K562 (cell line): ENCODE results near the gene ALOX5. TPM values are rescaled to one million over a fixed set of nuclear protein-coding genes. Genes with fewer than 3 reads are reported as not detected.

Experiments
- ATAC-seq: fragments of 200-7000 bp; cut with Tn5 transposase; 3 replicates; pipeline ENCODE4 v1.9.1; 2020; ENCODE audit warnings: moderate library complexity
- BruUV-seq: library from RNA; stranded (reverse); fragments of 400-500 nt; replicated peaks from 2 replicates; lab custom pipeline; 2021; lab: Mats Ljungman, UMichigan
- CTCF ChIA-PET: fragments of 300-600 bp; formaldehyde crosslinking; extraction: SDS; loops from one replicate; lab custom pipeline; 2021; ENCODE audit warnings: low intra/inter-chr PET ratio; lab: Yijun Ruan, JAX
- POLR2A ChIA-PET: fragments of 300-600, 350-650 bp; sonication (Branson Sonifier 250); formaldehyde crosslinking; extraction: SDS; loops from one replicate; lab custom pipeline; 2021; ENCODE audit warnings: antibody characterized with exemption, inconsistent platforms; lab: Yijun Ruan, JAX
- DNase-seq, 4 experiments: peaks; one replicate each; pipeline versions ENCODE4 v3.0.0 to v3.0.0-alpha.2; 2011 to 2018; ENCODE audit warnings: low spot score in 3 of 4, mixed read lengths in 3 of 4; ENCODE audit errors: extremely low read depth in 1 of 4
- FAIRE-seq: peaks from 2 replicates; lab custom pipeline; 2011; peaks lifted over from hg19 to GRCh38; lab: Jason Lieb, UNC
- H2AFZ ChIP-seq: 2 replicates; pipeline ENCODE4 v1.6.0; 2011; ENCODE audit warnings: low read depth, low read length, control low read depth, inconsistent platforms
- H3K27ac ChIP-seq: fragments of 200-600 bp; 3 replicates; pipeline ENCODE4 v1.8.0; 2011; ENCODE audit warnings: low read depth, mild to moderate bottlenecking, control low read depth, inconsistent platforms, low read length, moderate library complexity, mixed read lengths; ENCODE audit errors: extremely low read depth
- H3K27me3 ChIP-seq, 2 experiments: fragments of 300-600 bp in 1 of 2; 2 replicates in 1 of 2; 3 replicates in 1 of 2; pipeline versions ENCODE4 v1.6.0 to v1.8.0; 2011; ENCODE audit warnings: inconsistent platforms in 2 of 2, low read length in 2 of 2, mild to moderate bottlenecking in 1 of 2, mixed read lengths in 1 of 2, moderate library complexity in 1 of 2; ENCODE audit not compliant: control insufficient read depth in 2 of 2, insufficient read depth in 2 of 2
- H3K36me3 ChIP-seq: fragments of 300-600 bp; 3 replicates; pipeline ENCODE4 v1.8.0; 2011; ENCODE audit warnings: mild to moderate bottlenecking, low read length, inconsistent platforms; ENCODE audit not compliant: control insufficient read depth, insufficient read depth
- H3K4me1 ChIP-seq, 2 experiments: fragments of 200-600 bp in 1 of 2; replicated peaks in 1 of 2; 2 replicates in 1 of 2; 3 replicates in 1 of 2; pipeline versions ENCODE4 v1.5.1 to v1.8.0; 2011; ENCODE audit warnings: inconsistent platforms in 2 of 2, low read length in 2 of 2, mild to moderate bottlenecking in 1 of 2, mixed read lengths in 1 of 2, moderate library complexity in 1 of 2; ENCODE audit not compliant: control insufficient read depth in 2 of 2, insufficient read depth in 2 of 2
- H3K4me2 ChIP-seq: 2 replicates; pipeline ENCODE4 v1.6.1; 2011; ENCODE audit warnings: low read length, control low read depth, inconsistent platforms, mixed read lengths; ENCODE audit not compliant: insufficient read depth
- H3K4me3 ChIP-seq: fragments of 200-600 bp; sonication (generic), shearing (Covaris generic); 2 replicates; pipeline ENCODE4 v1.5.1; 2016; ENCODE audit warnings: control low read depth, inconsistent platforms
- H3K79me2 ChIP-seq: fragments of 200-600 bp; 3 replicates; pipeline ENCODE4 v1.8.0; 2011; ENCODE audit warnings: low read length, inconsistent platforms; ENCODE audit not compliant: control insufficient read depth, insufficient read depth
- H3K9ac ChIP-seq, 2 experiments: 2 replicates each; pipeline versions ENCODE4 v1.6.0 to v1.6.1; 2011; ENCODE audit warnings: low read depth in 2 of 2, low read length in 2 of 2, control low read depth in 1 of 2, inconsistent platforms in 1 of 2, mild to moderate bottlenecking in 1 of 2, mixed read lengths in 1 of 2; ENCODE audit not compliant: insufficient read depth in 1 of 2
- H3K9me1 ChIP-seq: one replicate; pipeline ENCODE4 v1.6.0; 2011; ENCODE audit warnings: inconsistent platforms, mild to moderate bottlenecking, low read length, moderate library complexity; ENCODE audit not compliant: control insufficient read depth, insufficient read depth
- H3K9me3 ChIP-seq: replicated peaks from 2 replicates; pipeline ENCODE4 v1.5.1; 2011; ENCODE audit warnings: low read depth, low read length, inconsistent platforms; ENCODE audit not compliant: control insufficient read depth, insufficient read depth
- H4K20me1 ChIP-seq: replicated peaks from 2 replicates; pipeline ENCODE4 v1.6.1; 2011; ENCODE audit warnings: low read length, inconsistent platforms, mixed read lengths; ENCODE audit not compliant: control insufficient read depth, insufficient read depth
- NFATC3 ChIP-seq: fragments of 450-650 bp; IDR thresholded peaks from 2 replicates; pipeline ENCODE4 v1.6.1; 2017; ENCODE audit warnings: mild to moderate bottlenecking
- SMARCA5 ChIP-seq: fragments of 450-650 bp; IDR thresholded peaks from 2 replicates; pipeline ENCODE4 v1.6.1; 2016
- VEZF1 ChIP-seq: fragments of 200-800 bp; sonication (Bioruptor generic); IDR thresholded peaks from 2 replicates; pipeline ENCODE4 v1.6.1; 2017; ENCODE audit warnings: missing genetic modification characterization, missing compliant biosample characterization
- WGBS: fragments of 100-300 bp; shearing (Covaris generic); methylation state at CpG from one replicate; pipeline ENCODE4 v1.1.6; 2016; ENCODE audit warnings: low coverage, mixed read lengths; ENCODE audit not compliant: insufficient coverage; ENCODE audit errors: missing lambda C conversion rate; 5-methylcytosine and 5-hydroxymethylcytosine counted together
- in situ Hi-C: fragments of 300-500 bp; cut with MboI; formaldehyde crosslinking; loops from 4 replicates; pipeline ENCODE4 v1.15.0; 2018; ENCODE audit warnings: inconsistent platforms, mixed read lengths
- intact Hi-C: fragments of 100-400 bp; cut with micrococcal nuclease; formaldehyde crosslinking; loops from 2 replicates; pipeline ENCODE4 v1.14.2; 2022
- polyA plus RNA-seq, 8 experiments: library from polyadenylated mRNA; depleted of rRNA in 4 of 8; stranded (reverse) in 5 of 8; unstranded in 3 of 8; fragments of >200 nt; fragmentation: Nextera tagmentation in 2 of 8; fragmentation: Illumina TruSeq in 1 of 8; extraction: Ambion mirVana in 2 of 8; extraction: Trizol in 1 of 8; gene quantifications; 2 replicates each; pipeline versions ENCODE4 v1.2.1 to v1.2.3, GENCODE V29; 2011 to 2014; ENCODE audit warnings: inconsistent platforms in 1 of 8, missing spikeins in 1 of 8
- total RNA-seq, 7 experiments: library from RNA; depleted of rRNA in 6 of 7; stranded (reverse); fragments of >200 nt in 6 of 7; fragmentation: Illumina TruSeq in 2 of 7; extraction: Trizol in 2 of 7; gene quantifications; 2 replicates each; pipeline versions ENCODE4 v1.2.1 to v1.2.3, GENCODE V29; 2011 to 2021; ENCODE audit warnings: low replicate concordance in 1 of 7

ALOX5 gene
- total and polyA plus RNA-seq, 9 of the 15 experiments (the other 6 are each of a cell fraction or from before 2014, with no cell fraction given), result 0.10 to 2.4 (median 1.4) TPM

- H3K36me3 ChIP-seq, result no peaks in the 10 kb centered on the region
- H3K9ac ChIP-seq, result no peak overlapping the region; a peak in 1 of 4 replicates
- DNase-seq (no peak), FAIRE-seq (no peak)
- no peaks in the 10 kb centered on the region for H3K9me3 ChIP-seq
- no peak overlapping the region for H3K27ac ChIP-seq
- WGBS, result 71% methylated on average over 8 of the region's 8 CpGs
- no peaks in the 10 kb centered on the region for H3K79me2 ChIP-seq
- H3K27me3 ChIP-seq, result peaks cover 0 to 14% of the 10 kb centered on the region in 2 experiments; a peak in 3 of 5 replicates
- intact Hi-C loops, result loop anchor here (5.0 to 10.0 kb wide), 2 partner anchors 37 to 120 kb away; no protein-coding TSS in a partner anchor
- H4K20me1 ChIP-seq, result no peaks in the 10 kb centered on the region
- in situ Hi-C loops, result no loop called here
- peak overlapping the region; percentile 81; the same call in 1 of the 2 replicates for H3K4me2 ChIP-seq
- CTCF ChIA-PET, result no interaction called here
- BruUV-seq, result no TSS peak
- H3K4me3 ChIP-seq, result no peak overlapping the region
- TF ChIP-seq NFATC3 (no peak), SMARCA5 (no peak), VEZF1 (peak; percentile 29; the same call in 1 of the 2 replicates)
- TF ChIP-seq, all 486 proteins: peak for 1
- H2AFZ ChIP-seq, result no peak overlapping the region
- no peak for ATAC-seq
- POLR2A ChIA-PET, result interaction anchor here (0.6 to 2.0 kb wide), 4 partner anchors 8 to 66 kb away, joined by 3 to 10 read pairs (median 4); no protein-coding TSS in a partner anchor
- H3K9me1 ChIP-seq, result no peaks in the 10 kb centered on the region
- peaks cover 32 to 45% of the 10 kb centered on the region in 2 experiments for H3K4me1 ChIP-seq
These were observed 1.1 kb downstream of the ALOX5 start for GRCh38 chr10:45375101-45375500.
